GM12872 (cell line): ENCODE data around the gene TMEM131.

Source experiments
- TF ChIP-seq, protein P1 (sequence below): IDR thresholded peaks from 3 replicates; pipeline ENCODE4 v1.5.1; 2011; ENCODE audit warnings: low read depth, mild to moderate bottlenecking, low read length, moderate library complexity; ENCODE audit not compliant: insufficient read depth

TMEM131 gene

DNA sequence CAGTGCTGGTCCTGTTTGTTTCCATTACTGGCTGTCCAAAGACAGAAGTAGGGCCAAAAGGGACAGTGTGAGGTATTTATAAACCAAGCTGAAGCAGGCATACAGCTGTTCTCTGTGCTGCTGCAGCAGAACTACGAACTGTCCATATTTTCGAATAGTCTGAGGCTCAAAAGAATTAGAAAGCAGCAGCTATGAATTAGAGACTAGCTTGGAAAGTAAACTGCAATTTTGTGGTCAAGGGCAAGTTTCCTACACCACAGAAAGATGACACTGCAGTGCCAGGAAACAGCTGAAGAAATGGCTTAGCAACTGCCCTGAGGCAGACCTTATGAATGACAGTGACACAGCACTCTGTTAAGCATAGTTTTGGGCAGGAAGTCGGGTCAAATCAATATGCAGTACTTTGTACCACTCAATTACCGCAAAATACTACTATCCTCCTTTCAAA, 125.3 kb downstream of the TMEM131 start:
- TF ChIP-seq, protein P1, sequence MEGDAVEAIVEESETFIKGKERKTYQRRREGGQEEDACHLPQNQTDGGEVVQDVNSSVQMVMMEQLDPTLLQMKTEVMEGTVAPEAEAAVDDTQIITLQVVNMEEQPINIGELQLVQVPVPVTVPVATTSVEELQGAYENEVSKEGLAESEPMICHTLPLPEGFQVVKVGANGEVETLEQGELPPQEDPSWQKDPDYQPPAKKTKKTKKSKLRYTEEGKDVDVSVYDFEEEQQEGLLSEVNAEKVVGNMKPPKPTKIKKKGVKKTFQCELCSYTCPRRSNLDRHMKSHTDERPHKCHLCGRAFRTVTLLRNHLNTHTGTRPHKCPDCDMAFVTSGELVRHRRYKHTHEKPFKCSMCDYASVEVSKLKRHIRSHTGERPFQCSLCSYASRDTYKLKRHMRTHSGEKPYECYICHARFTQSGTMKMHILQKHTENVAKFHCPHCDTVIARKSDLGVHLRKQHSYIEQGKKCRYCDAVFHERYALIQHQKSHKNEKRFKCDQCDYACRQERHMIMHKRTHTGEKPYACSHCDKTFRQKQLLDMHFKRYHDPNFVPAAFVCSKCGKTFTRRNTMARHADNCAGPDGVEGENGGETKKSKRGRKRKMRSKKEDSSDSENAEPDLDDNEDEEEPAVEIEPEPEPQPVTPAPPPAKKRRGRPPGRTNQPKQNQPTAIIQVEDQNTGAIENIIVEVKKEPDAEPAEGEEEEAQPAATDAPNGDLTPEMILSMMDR, result no peak

DNA sequence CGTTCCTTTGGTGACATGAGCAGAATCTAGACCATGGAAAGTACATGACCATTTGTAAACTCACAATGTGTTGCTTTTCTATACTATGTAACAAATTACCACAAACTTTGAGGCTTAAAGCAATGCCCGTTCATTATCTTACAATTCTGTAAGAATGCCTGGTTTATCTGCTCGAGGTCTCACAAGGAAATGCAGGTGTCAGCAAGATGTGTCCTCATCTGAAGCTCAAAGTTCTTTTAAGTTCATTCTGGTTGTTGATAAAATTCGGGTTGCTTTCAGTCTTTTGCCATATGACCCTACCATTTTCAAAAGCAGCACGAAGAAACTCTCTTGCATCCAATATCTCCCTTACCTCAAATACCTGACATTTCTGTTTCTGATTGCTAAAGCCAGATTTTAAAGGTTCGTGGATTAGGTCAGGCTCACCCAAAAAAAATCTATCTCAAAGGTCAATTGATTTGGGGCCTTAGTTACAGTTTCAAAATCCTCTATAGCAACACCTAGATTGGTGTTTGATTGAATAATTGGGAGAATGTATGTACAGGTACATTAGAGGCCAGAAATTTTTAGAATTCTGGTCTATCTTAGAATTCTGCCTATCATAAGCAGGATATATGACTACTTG, 125.9 kb downstream of the TMEM131 start:
- TF ChIP-seq, protein P1, result no peak

DNA sequence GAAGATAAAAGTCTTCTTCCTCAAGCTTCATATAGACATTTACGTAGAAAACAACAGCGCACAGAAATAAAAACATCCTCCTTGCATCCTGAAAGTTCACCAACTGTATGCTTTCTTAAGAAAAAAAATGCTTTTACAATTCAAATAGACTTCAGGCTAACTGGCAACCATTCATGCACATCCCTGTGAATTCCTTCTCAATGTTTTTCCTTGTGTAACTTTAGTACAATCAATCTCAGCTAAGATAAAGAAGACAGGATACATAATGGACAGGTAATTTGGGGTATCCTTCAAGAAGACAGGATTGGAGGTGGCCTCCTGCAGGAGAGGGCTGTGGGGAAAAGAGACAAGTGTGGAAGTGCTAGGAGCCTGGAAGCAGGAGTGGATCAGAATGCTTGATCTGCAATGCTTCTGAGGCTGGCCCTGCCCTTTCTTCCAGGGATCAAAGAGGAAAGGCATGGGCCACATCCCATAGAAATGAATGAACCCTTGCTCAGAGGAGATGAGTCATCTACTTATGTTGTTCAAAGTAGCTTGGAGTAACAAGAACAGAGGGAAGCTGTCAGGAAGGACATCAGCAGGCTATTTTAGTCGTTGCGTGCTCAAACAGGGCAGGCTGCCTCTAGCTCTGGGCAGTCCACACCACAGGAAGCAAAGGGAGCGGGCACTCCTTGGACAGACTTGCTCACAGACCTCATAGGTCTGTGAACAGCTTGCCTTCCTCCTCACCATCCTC, 126.6 kb downstream of the TMEM131 start:
- TF ChIP-seq, protein P1, result no peak

DNA sequence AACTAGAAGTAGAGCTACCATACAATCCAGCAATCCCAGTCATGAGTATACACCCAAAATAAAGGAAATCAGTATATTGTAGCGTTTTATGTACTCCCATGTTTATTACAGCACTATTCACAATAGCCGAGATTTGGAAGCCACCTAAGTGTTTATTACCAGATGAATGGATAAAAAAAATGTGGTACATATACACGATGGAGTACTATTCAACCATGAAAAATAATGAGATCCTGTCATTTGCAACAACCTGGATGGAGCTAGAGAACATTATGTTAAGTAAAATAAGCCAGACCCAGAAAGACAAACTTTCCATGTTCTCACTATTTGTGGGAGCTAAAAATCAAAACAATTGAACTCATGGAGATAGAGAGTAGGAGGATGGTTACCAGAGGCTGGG, 131.9 kb downstream of the TMEM131 start:
- TF ChIP-seq, protein P1, result no peak

DNA sequence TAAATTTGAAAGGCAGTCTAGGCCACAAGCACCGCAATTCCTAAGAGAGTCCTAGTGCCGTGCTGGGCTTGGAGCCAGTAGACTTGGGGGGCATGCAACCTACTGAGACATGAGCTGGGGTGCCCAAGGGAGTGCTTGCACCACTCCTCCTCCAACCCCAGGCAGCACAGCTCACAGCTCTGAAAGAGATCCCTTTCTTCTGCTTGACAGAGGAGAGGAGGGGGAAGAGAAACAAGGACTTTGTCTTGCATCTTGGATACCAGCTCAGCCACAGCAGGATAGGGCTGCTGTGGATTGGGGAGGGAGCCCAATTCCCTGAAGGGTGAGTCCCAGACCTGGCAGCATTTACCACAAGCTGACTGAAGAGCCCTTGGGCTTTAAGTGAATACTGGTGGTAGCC, 134.6 kb downstream of the TMEM131 start:
- TF ChIP-seq, protein P1, result no peak

DNA sequence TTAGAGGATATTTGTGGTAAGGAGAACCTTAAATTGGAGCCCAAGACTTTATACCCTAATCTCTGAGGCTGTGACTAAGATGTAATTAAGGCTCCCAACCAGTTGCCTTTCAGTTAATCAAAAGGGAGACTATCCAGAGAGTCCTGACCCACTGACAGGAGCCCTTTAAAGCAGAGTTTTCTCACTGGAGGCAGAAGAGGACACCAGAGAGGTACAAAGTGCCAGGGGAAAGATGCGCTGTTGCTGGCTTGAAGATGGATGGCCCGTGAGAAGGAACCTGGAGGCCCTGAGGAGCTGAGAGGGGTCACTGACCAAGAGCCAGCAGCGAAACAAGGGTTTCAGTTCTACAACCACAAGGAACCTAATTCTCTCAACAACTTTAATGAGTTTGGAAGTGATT, 137.3 kb downstream of the TMEM131 start:
- TF ChIP-seq, protein P1, result no peak

DNA sequence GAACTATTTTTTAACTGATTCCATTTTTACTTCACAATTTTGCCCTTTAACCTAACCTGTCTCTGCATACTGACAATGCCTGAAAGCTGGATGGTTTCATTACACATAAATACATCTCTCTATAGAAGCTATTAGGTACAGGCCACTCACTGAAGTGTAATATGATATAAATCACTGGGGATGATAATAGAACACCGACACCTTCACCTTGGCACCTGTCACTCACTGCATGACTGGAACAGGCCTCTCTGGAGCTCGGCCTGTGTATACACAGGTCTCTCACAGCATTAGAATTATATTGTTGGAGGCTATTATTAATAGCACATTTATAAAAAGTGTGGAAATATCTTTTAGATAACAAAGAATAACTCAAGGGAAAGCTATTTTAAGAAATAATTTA, 138.2 kb downstream of the TMEM131 start:
- TF ChIP-seq, protein P1, result no peak
